IMR-90 (cell line): ENCODE data around the gene CFAP97D2. TPM values are rescaled to one million over a fixed set of nuclear protein-coding genes. Genes with fewer than 3 reads are reported as not detected.
A peak's percentile ranks its signal among the peaks of the same experiment; 100 is the strongest.

Source experiments
- ATAC-seq: fragments of 200-7000 bp; cut with Tn5 transposase; 2 replicates; pipeline ENCODE4 v1.9.1; 2020; ENCODE audit warnings: low read depth, mild to moderate bottlenecking, moderate library complexity
- BruUV-seq: library from RNA; stranded (reverse); fragments of 400-500 nt; replicated peaks from 2 replicates; lab custom pipeline; 2021; lab: Mats Ljungman, UMichigan
- CTCF ChIA-PET: fragments of 300-600 bp; formaldehyde crosslinking; extraction: SDS; loops from one replicate; lab custom pipeline; 2021; ENCODE audit warnings: antibody characterized with exemption; lab: Yijun Ruan, JAX
- POLR2A ChIA-PET: fragments of 300-600 bp; sonication (Branson Sonifier 250); formaldehyde crosslinking; loops from one replicate; lab custom pipeline; 2022; ENCODE audit warnings: antibody characterized with exemption; ENCODE audit not compliant: unreplicated experiment; lab: Charles Lee
- DNase-seq: peaks from one replicate; pipeline ENCODE4 v3.0.0; 2013
- H2AFZ ChIP-seq: replicated peaks from 2 replicates; pipeline ENCODE3; 2013; ENCODE audit warnings: low read length, mild to moderate bottlenecking; ENCODE audit not compliant: poor library complexity
- H2AK5ac ChIP-seq: 2 replicates; pipeline ENCODE4 v1.6.1; 2013; ENCODE audit warnings: low read depth, low read length, inconsistent platforms
- H2AK9ac ChIP-seq: replicated peaks from 2 replicates; pipeline ENCODE3; 2013; ENCODE audit warnings: mild to moderate bottlenecking, low read depth, low read length, moderate library complexity; ENCODE audit not compliant: poor library complexity
- H2BK120ac ChIP-seq: 2 replicates; pipeline ENCODE4 v1.6.1; 2013; ENCODE audit warnings: low read depth, low read length, inconsistent platforms
- H2BK15ac ChIP-seq: 3 replicates; pipeline ENCODE4 v1.6.1; 2013; ENCODE audit warnings: low read depth, low read length, inconsistent platforms
- H2BK20ac ChIP-seq: 2 replicates; pipeline ENCODE4 v1.6.1; 2013; ENCODE audit warnings: low read depth, mild to moderate bottlenecking, inconsistent platforms, low read length, moderate library complexity
- H2BK5ac ChIP-seq: 2 replicates; pipeline ENCODE4 v1.6.1; 2013; ENCODE audit warnings: mild to moderate bottlenecking, low read depth, low read length, inconsistent platforms; ENCODE audit not compliant: poor library complexity, severe bottlenecking
- H3K14ac ChIP-seq: replicated peaks from 2 replicates; pipeline ENCODE4 v1.6.1; 2013; ENCODE audit warnings: low read depth, low read length, inconsistent platforms
- H3K18ac ChIP-seq: 2 replicates; pipeline ENCODE4 v1.6.1; 2013; ENCODE audit warnings: low read depth, low read length, control low read depth
- H3K23ac ChIP-seq: 2 replicates; pipeline ENCODE4 v1.6.1; 2013; ENCODE audit warnings: low read depth, low read length, inconsistent platforms
- H3K27ac ChIP-seq: 2 replicates; pipeline ENCODE4 v1.5.1; 2013; ENCODE audit warnings: mild to moderate bottlenecking, control low read depth, low read length; ENCODE audit not compliant: insufficient read depth
- H3K27me3 ChIP-seq: 2 replicates; pipeline ENCODE4 v1.6.1; 2013; ENCODE audit warnings: low read length; ENCODE audit not compliant: control insufficient read depth, insufficient read depth
- H3K36me3 ChIP-seq: 2 replicates; pipeline ENCODE4 v1.6.1; 2013; ENCODE audit warnings: low read length, mixed read lengths; ENCODE audit not compliant: control insufficient read depth, insufficient read depth
- H3K4ac ChIP-seq: 2 replicates; pipeline ENCODE4 v1.6.1; 2013; ENCODE audit warnings: low read depth, low read length, inconsistent platforms
- H3K4me1 ChIP-seq: 2 replicates; pipeline ENCODE4 v1.6.1; 2013; ENCODE audit warnings: low read length, mixed read lengths; ENCODE audit not compliant: control insufficient read depth, insufficient read depth
- H3K4me2 ChIP-seq: 2 replicates; pipeline ENCODE4 v1.6.1; 2013; ENCODE audit warnings: low read depth, mild to moderate bottlenecking, control low read depth, low read length, moderate library complexity
- H3K4me3 ChIP-seq: 2 replicates; pipeline ENCODE4 v1.5.1; 2013; ENCODE audit warnings: low read depth, mild to moderate bottlenecking, control low read depth, low read length, moderate library complexity; ENCODE audit not compliant: insufficient read depth
- H3K56ac ChIP-seq: 2 replicates; pipeline ENCODE4 v1.6.1; 2013; ENCODE audit warnings: low read length, inconsistent platforms; ENCODE audit not compliant: insufficient read depth; ENCODE audit errors: extremely low read depth
- H3K79me1 ChIP-seq, 2 experiments: 2 replicates each; pipeline ENCODE4 v1.6.1; 2013; ENCODE audit warnings: low read length in 2 of 2, inconsistent platforms in 1 of 2, low read depth in 1 of 2
- H3K9ac ChIP-seq: 2 replicates; pipeline ENCODE4 v1.6.1; 2013; ENCODE audit warnings: low read depth, low read length, control low read depth
- H3K9me1 ChIP-seq: 2 replicates; pipeline ENCODE4 v1.6.1; 2013; ENCODE audit warnings: low read length, inconsistent platforms; ENCODE audit not compliant: insufficient read depth
- H3K9me3 ChIP-seq: 2 replicates; pipeline ENCODE4 v1.6.1; 2013; ENCODE audit warnings: low read length; ENCODE audit not compliant: control insufficient read depth, insufficient read depth
- H4K20me1 ChIP-seq: 2 replicates; pipeline ENCODE4 v1.6.1; 2013; ENCODE audit warnings: low read length, inconsistent platforms; ENCODE audit not compliant: insufficient read depth
- H4K5ac ChIP-seq: 2 replicates; pipeline ENCODE4 v1.6.1; 2013; ENCODE audit warnings: mild to moderate bottlenecking, low read depth, low read length, control low read depth
- H4K8ac ChIP-seq, 2 experiments: 2 replicates each; pipeline ENCODE4 v1.6.1; 2013; ENCODE audit warnings: low read depth in 2 of 2, low read length in 2 of 2, control low read depth in 1 of 2, inconsistent platforms in 1 of 2
- H4K91ac ChIP-seq: 2 replicates; pipeline ENCODE4 v1.6.1; 2013; ENCODE audit warnings: low read depth, low read length, inconsistent platforms; ENCODE audit not compliant: insufficient read depth
- MAFK ChIP-seq: IDR thresholded peaks from 2 replicates; pipeline ENCODE4 v1.6.1; 2012; ENCODE audit warnings: low read depth, low read length, improper control_type of control experiment
- POLR2A ChIP-seq: IDR thresholded peaks from 2 replicates; pipeline ENCODE4 v1.6.1; 2012; ENCODE audit warnings: mild to moderate bottlenecking, low read depth, low read length
- WGBS, 2 experiments: methylation state at CpG; one replicate each; pipeline versions ENCODE4 v1.1.5 to v1.1.7; 2013; ENCODE audit warnings: missing lambda C conversion rate in 2 of 2; ENCODE audit not compliant: insufficient read length in 1 of 2; ENCODE audit errors: extremely low coverage in 2 of 2; 5-methylcytosine and 5-hydroxymethylcytosine counted together
- dilution Hi-C: fragments of 300-500 bp; cut with HindIII; formaldehyde crosslinking; loops from one replicate; pipeline ENCODE4 v1.14.3; 2018; ENCODE audit warnings: low sequenced_read_pairs; ENCODE audit not compliant: unreplicated experiment
- in situ Hi-C: fragments of 300-500 bp; cut with MboI; formaldehyde crosslinking; loops from 3 replicates; pipeline ENCODE4 v1.14.3; 2019; ENCODE audit warnings: low sequenced_read_pairs, inconsistent platforms, mixed read lengths
- intact Hi-C: fragments of 100-400 bp; cut with micrococcal nuclease; formaldehyde crosslinking; loops from 2 replicates; pipeline ENCODE4 v1.10.0; 2022
- polyA plus RNA-seq, 3 experiments: library from polyadenylated mRNA; depleted of rRNA; stranded (reverse); fragments of >200 nt; gene quantifications; 2 replicates each; pipeline ENCODE4 v1.2.3, GENCODE V29; 2012; ENCODE audit warnings: low replicate concordance in 1 of 3
- total RNA-seq: library from RNA; depleted of rRNA; stranded (reverse); fragments of >200 nt; gene quantifications from 2 replicates; pipeline ENCODE4 v1.2.3, GENCODE V29; 2012
- TF ChIP-seq, protein P1 (sequence below): conservative IDR thresholded peaks from 2 replicates; pipeline ENCODE4 v1.5.1; 2012; ENCODE audit warnings: mild to moderate bottlenecking, low read depth, low read length, improper control_type of control experiment

Gene CFAP97D2
- total and polyA plus RNA-seq, 2 of the 4 experiments (the other 2 are of a cell fraction) = not detected

DNA sequence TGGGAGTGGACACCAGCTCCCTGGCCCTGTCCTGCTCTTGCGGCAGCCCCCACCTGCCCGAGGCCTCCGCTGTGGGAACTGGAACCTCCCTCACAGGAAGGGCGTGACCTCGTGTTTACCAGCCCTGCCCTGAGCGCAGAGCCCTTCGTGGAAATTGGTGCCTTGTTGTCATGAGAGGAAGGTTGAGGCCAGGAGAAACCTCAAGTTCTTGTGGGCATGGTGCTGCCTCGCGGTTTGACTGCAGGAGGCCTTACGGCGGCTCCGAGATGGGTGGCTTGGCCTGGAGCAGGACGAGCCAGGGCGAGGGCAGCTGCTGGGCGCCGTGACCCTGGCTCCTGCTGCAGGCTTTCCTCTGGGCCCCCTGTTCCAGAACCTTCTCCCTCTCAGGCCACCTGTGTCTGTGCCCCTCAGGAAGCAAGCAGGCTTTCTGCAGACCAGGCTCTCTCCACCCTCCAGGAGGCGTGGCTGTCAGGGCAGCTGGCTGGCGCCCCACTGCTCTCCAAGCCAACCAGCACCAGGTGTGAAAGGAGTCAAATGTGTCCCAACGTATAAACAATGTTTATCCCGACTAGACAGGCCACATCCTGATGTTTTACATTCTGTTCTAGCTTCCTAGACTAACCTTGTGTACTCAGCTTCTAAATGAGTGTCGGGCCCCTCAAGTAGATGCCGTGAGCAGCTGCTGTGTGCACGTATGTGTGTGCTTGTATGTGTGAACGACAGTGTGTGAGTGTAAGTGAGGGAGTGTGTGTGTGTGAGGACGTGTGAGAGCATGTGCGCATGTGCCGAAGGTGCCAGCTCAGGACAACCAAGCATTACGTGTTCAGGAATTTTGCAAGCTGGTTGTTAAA, 36.2 kb upstream of the CFAP97D2 start:
- Histone ChIP-seq H3K4ac (peak overlapping the region; percentile 47; the same call in 1 of the 2 replicates), H3K79me1 (0 out of 4 replicates have a peak, but pooled peaks cover 0 to 5% of the 10 kb centered on the region in 2 experiments), H2AFZ (peak overlapping the region; percentile 77), H2AK5ac (0 out of 2 replicates have a peak overlapping the region, but pooled peaks have one; percentile 71), H2AK9ac (no peak overlapping the region), H2BK120ac (no peak overlapping the region), H3K4me1 (peaks cover 8% of the 10 kb centered on the region), H3K4me3 (no peak overlapping the region), H3K18ac (peak overlapping the region; percentile 5; the same call in 1 of the 2 replicates), H3K9ac (no peak overlapping the region), H4K20me1 (0 out of 2 replicates have a peak, but pooled peaks cover 3% of the 10 kb centered on the region), H3K27ac (no peak overlapping the region), H3K4me2 (peak overlapping the region; percentile 13), H2BK15ac (no peak overlapping the region), H3K9me3 (no peaks in the 10 kb centered on the region), H3K23ac (0 out of 2 replicates have a peak overlapping the region, but pooled peaks have one; percentile 28), H3K56ac (no peak overlapping the region), H2BK5ac (peak overlapping the region; percentile 73), H4K8ac (peak overlapping the region in 1 of 2 experiments; percentile 77; a peak in 2 of 4 replicates), H4K91ac (no peak overlapping the region; the same call in 1 of the 2 replicates), H3K14ac (0 out of 2 replicates have a peak overlapping the region, but pooled peaks have one; percentile 15), H2BK20ac (no peak overlapping the region; the same call in 1 of the 2 replicates), H3K9me1 (peaks cover 19% of the 10 kb centered on the region), H3K36me3 (no peaks in the 10 kb centered on the region), H4K5ac (no peak overlapping the region; the same call in 1 of the 2 replicates), H3K27me3 (peaks cover 9% of the 10 kb centered on the region; the same call in 1 of the 2 replicates)
- ATAC-seq = peak; percentile 64
- in situ Hi-C loops = no loop called here
- DNase-seq = peak; percentile 65
- POLR2A ChIA-PET = no interaction called here
- 66% methylated on average over 23 of the region's 28 CpGs; no CpG with 5 or more reads in 1 of the 2 experiments for WGBS, 2 experiments
- TF ChIP-seq, protein P1, sequence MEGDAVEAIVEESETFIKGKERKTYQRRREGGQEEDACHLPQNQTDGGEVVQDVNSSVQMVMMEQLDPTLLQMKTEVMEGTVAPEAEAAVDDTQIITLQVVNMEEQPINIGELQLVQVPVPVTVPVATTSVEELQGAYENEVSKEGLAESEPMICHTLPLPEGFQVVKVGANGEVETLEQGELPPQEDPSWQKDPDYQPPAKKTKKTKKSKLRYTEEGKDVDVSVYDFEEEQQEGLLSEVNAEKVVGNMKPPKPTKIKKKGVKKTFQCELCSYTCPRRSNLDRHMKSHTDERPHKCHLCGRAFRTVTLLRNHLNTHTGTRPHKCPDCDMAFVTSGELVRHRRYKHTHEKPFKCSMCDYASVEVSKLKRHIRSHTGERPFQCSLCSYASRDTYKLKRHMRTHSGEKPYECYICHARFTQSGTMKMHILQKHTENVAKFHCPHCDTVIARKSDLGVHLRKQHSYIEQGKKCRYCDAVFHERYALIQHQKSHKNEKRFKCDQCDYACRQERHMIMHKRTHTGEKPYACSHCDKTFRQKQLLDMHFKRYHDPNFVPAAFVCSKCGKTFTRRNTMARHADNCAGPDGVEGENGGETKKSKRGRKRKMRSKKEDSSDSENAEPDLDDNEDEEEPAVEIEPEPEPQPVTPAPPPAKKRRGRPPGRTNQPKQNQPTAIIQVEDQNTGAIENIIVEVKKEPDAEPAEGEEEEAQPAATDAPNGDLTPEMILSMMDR = no peak
- TF ChIP-seq MAFK (0 out of 2 replicates have a peak, but pooled peaks have one; percentile 33), POLR2A (no peak)
- BruUV-seq = no TSS peak
- CTCF ChIA-PET = no interaction called here
- dilution Hi-C loops = no loop called here
- intact Hi-C loops = no loop called here
